GM13976 (cell line): Measurements from ENCODE around the gene VRK3.

Experiments used
- DNase-seq: peaks from one replicate; pipeline ENCODE4 v3.0.0; 2012; ENCODE audit warnings: low spot score
- CTCF ChIP-seq: IDR thresholded peaks from 2 replicates; pipeline ENCODE4 v1.5.1; 2012; ENCODE audit warnings: borderline replicate concordance, mild to moderate bottlenecking; ENCODE audit not compliant: insufficient read depth; ENCODE audit errors: extremely low read depth, missing control alignments, control extremely low read depth
- in situ Hi-C: fragments of 300-500 bp; cut with MboI; formaldehyde crosslinking; loops from one replicate; pipeline ENCODE4 v1.12.0; 2022; ENCODE audit warnings: low sequenced_read_pairs, mixed read lengths, inconsistent platforms; ENCODE audit not compliant: unreplicated experiment

Gene VRK3

GRCh38 chr19:49937750-49938381, 87.3 kb downstream of the VRK3 start:
- peak; percentile 87 for DNase-seq
- peak; percentile 92 for TF ChIP-seq CTCF
- in situ Hi-C loops = loop anchor here (25.0 kb wide), 1 partner anchor 199 kb away; no protein-coding TSS in a partner anchor

- TF ChIP-seq CTCF = no peak
- DNase-seq = no peak
- in situ Hi-C loops = loop anchor here (25.0 kb wide), 1 partner anchor 201 kb away; no protein-coding TSS in a partner anchor
Measured at GRCh38 chr19:49936549-49936948, 88.6 kb downstream of the VRK3 start.

GRCh38 chr19:49933643-49934042, 91.5 kb downstream of the VRK3 start:
- no peak for DNase-seq
- no peak for TF ChIP-seq CTCF
- in situ Hi-C loops = loop anchor here (25.0 kb wide), 1 partner anchor 204 kb away; no protein-coding TSS in a partner anchor

- in situ Hi-C loops = loop anchor here (25.0 kb wide), 1 partner anchor 205 kb away; no protein-coding TSS in a partner anchor
Measured at GRCh38 chr19:49932731-49933131, 92.4 kb downstream of the VRK3 start.

GRCh38 chr19:49932041-49932451, 93.1 kb downstream of the VRK3 start:
- TF ChIP-seq CTCF = no peak
- DNase-seq = no peak
- in situ Hi-C loops = loop anchor here (25.0 kb wide), 1 partner anchor 205 kb away; no protein-coding TSS in a partner anchor

More at GRCh38 chr19:49932731-49933131, 92.4 kb downstream of the VRK3 start:
- no peak for TF ChIP-seq CTCF
- DNase-seq = no peak

GRCh38 chr19:49931293-49932040, 93.7 kb downstream of the VRK3 start:
- in situ Hi-C loops = loop anchor here (25.0 kb wide), 1 partner anchor 206 kb away; no protein-coding TSS in a partner anchor
- no peak for TF ChIP-seq CTCF
- DNase-seq = no peak
